H9 (cell line): ENCODE data around the gene DPY19L3. TPM values are rescaled to one million over a fixed set of nuclear protein-coding genes. Genes with fewer than 3 reads are reported as not detected.

ENCODE experiments used
- DNase-seq: peaks from one replicate; pipeline ENCODE4 v3.0.0-alpha.2; 2017
- H2AFZ ChIP-seq: one replicate; pipeline ENCODE4 v1.6.1; 2013; ENCODE audit warnings: mild to moderate bottlenecking, low read length, control low read depth, moderate library complexity
- H2AK5ac ChIP-seq: 2 replicates; pipeline ENCODE4 v1.6.1; 2013; ENCODE audit warnings: low read length, control low read depth, mixed read lengths; ENCODE audit not compliant: insufficient read length
- H2BK120ac ChIP-seq: one replicate; pipeline ENCODE4 v1.6.1; 2013; ENCODE audit warnings: low read depth, mild to moderate bottlenecking, low read length, control low read depth, inconsistent platforms; ENCODE audit not compliant: poor library complexity, severe bottlenecking
- H2BK12ac ChIP-seq: 2 replicates; pipeline ENCODE4 v1.6.1; 2013; ENCODE audit warnings: low read length, control low read depth, mixed read lengths, low read depth; ENCODE audit not compliant: insufficient read length
- H2BK15ac ChIP-seq: 2 replicates; pipeline ENCODE4 v1.6.1; 2013; ENCODE audit warnings: low read depth, low read length, control low read depth
- H2BK20ac ChIP-seq: one replicate; pipeline ENCODE4 v1.6.1; 2013; ENCODE audit warnings: low read depth, mild to moderate bottlenecking, low read length, control low read depth, inconsistent platforms; ENCODE audit not compliant: poor library complexity, severe bottlenecking
- H2BK5ac ChIP-seq: 2 replicates; pipeline ENCODE4 v1.6.1; 2013; ENCODE audit warnings: low read length, control low read depth, mixed read lengths; ENCODE audit not compliant: insufficient read length
- H3K14ac ChIP-seq: 2 replicates; pipeline ENCODE4 v1.6.1; 2013; ENCODE audit warnings: low read length, control low read depth; ENCODE audit not compliant: insufficient read depth
- H3K18ac ChIP-seq: 2 replicates; pipeline ENCODE4 v1.6.1; 2013; ENCODE audit warnings: low read depth, mild to moderate bottlenecking, mixed read lengths, low read length, control low read depth; ENCODE audit not compliant: insufficient read length
- H3K23ac ChIP-seq: 2 replicates; pipeline ENCODE4 v1.6.1; 2013; ENCODE audit warnings: low read length, control low read depth, mixed read lengths, low read depth; ENCODE audit not compliant: insufficient read length
- H3K23me2 ChIP-seq: 2 replicates; pipeline ENCODE4 v1.6.1; 2013; ENCODE audit warnings: low read depth, mild to moderate bottlenecking, mixed read lengths, low read length, control low read depth; ENCODE audit not compliant: insufficient read length, poor library complexity, severe bottlenecking
- H3K27ac ChIP-seq: 2 replicates; pipeline ENCODE4 v1.5.1; 2013; ENCODE audit warnings: low read length, control low read depth, mixed read lengths, low read depth; ENCODE audit not compliant: insufficient read length
- H3K27me3 ChIP-seq: 2 replicates; pipeline ENCODE4 v1.6.1; 2013; ENCODE audit warnings: low read length, control low read depth, inconsistent platforms; ENCODE audit not compliant: insufficient read depth
- H3K4ac ChIP-seq: 2 replicates; pipeline ENCODE4 v1.6.1; 2013; ENCODE audit warnings: low read depth, mild to moderate bottlenecking, control low read depth, inconsistent platforms, low read length, moderate library complexity
- H3K4me1 ChIP-seq: 2 replicates; pipeline ENCODE4 v1.6.1; 2013; ENCODE audit warnings: low read length, control low read depth, inconsistent platforms; ENCODE audit not compliant: insufficient read depth
- H3K4me2 ChIP-seq: 2 replicates; pipeline ENCODE4 v1.6.1; 2013; ENCODE audit warnings: low read length, control low read depth, mixed read lengths; ENCODE audit not compliant: insufficient read length, insufficient read depth
- H3K56ac ChIP-seq: 2 replicates; pipeline ENCODE4 v1.6.1; 2013; ENCODE audit warnings: low read depth, mild to moderate bottlenecking, mixed read lengths, low read length, control low read depth; ENCODE audit not compliant: insufficient read length
- H3K79me1 ChIP-seq: 2 replicates; pipeline ENCODE4 v1.6.1; 2013; ENCODE audit warnings: low read depth, mild to moderate bottlenecking, moderate library complexity, low read length, control low read depth, inconsistent platforms; ENCODE audit not compliant: insufficient read depth, poor library complexity, severe bottlenecking
- H3K79me2 ChIP-seq: 2 replicates; pipeline ENCODE4 v1.6.1; 2013; ENCODE audit warnings: low read length, control low read depth, inconsistent platforms; ENCODE audit not compliant: insufficient read depth
- H3K9ac ChIP-seq: 2 replicates; pipeline ENCODE4 v1.6.1; 2013; ENCODE audit warnings: low read length, control low read depth, mixed read lengths; ENCODE audit not compliant: insufficient read length; ENCODE audit errors: extremely low read depth
- H3K9me3 ChIP-seq: one replicate; pipeline ENCODE4 v1.6.1; 2013; ENCODE audit warnings: low read depth, low read length, inconsistent platforms; ENCODE audit not compliant: control insufficient read depth
- H3T11ph ChIP-seq: one replicate; pipeline ENCODE4 v1.6.1; 2013; ENCODE audit warnings: mild to moderate bottlenecking, low read length, control low read depth, inconsistent platforms
- H4K20me1 ChIP-seq: one replicate; pipeline ENCODE4 v1.6.1; 2013; ENCODE audit not compliant: control insufficient read depth, insufficient read length, insufficient read depth
- H4K5ac ChIP-seq: 2 replicates; pipeline ENCODE4 v1.6.1; 2013; ENCODE audit warnings: low read depth, mild to moderate bottlenecking, mixed read lengths, low read length, control low read depth; ENCODE audit not compliant: insufficient read length
- H4K8ac ChIP-seq: replicated peaks from 2 replicates; pipeline ENCODE4 v1.6.1; 2013; ENCODE audit warnings: low read length, control low read depth, mixed read lengths, low read depth; ENCODE audit not compliant: insufficient read length
- H4K91ac ChIP-seq: 2 replicates; pipeline ENCODE4 v1.6.1; 2013; ENCODE audit warnings: low read depth, mild to moderate bottlenecking, moderate library complexity, mixed read lengths, low read length, control low read depth; ENCODE audit not compliant: insufficient read length
- H3K27ac Mint-ChIP-seq, 3 experiments: 2 replicates in 2 of 3; 3 replicates in 1 of 3; pipeline ENCODE4 v1.8.0; 2020 to 2021; ENCODE audit warnings: mixed read lengths in 3 of 3, mild to moderate bottlenecking in 1 of 3, moderate library complexity in 1 of 3
- H3K27me3 Mint-ChIP-seq: 2 replicates; pipeline ENCODE4 v1.8.0; 2021; ENCODE audit warnings: low read depth, mild to moderate bottlenecking, moderate library complexity, mixed read lengths
- H3K36me3 Mint-ChIP-seq, 3 experiments: 2 replicates in 2 of 3; 3 replicates in 1 of 3; pipeline ENCODE4 v1.8.0; 2020 to 2021; ENCODE audit warnings: low read depth in 3 of 3, mixed read lengths in 3 of 3; ENCODE audit not compliant: insufficient read depth in 1 of 3
- H3K4me1 Mint-ChIP-seq, 2 experiments: 2 replicates each; pipeline ENCODE4 v1.8.0; 2020; ENCODE audit warnings: mixed read lengths in 2 of 2
- H3K4me3 Mint-ChIP-seq, 2 experiments: 2 replicates in 1 of 2; 3 replicates in 1 of 2; pipeline ENCODE4 v1.8.0; 2020 to 2021; ENCODE audit warnings: mild to moderate bottlenecking in 2 of 2, mixed read lengths in 2 of 2, moderate library complexity in 1 of 2
- H3K9me3 Mint-ChIP-seq, 2 experiments: 2 replicates in 1 of 2; 3 replicates in 1 of 2; pipeline ENCODE4 v1.8.0; 2020; ENCODE audit warnings: mild to moderate bottlenecking in 2 of 2, mixed read lengths in 2 of 2, moderate library complexity in 1 of 2
- CTCF ChIP-seq: fragments of 200-600 bp; sonication (generic); conservative IDR thresholded peaks from 3 replicates; pipeline ENCODE4 v1.8.0; 2021; ENCODE audit warnings: antibody characterized with exemption, mild to moderate bottlenecking
- WGBS: extraction: QIAGEN DNeasy Blood & Tissue Kit; methylation state at CpG from one replicate; pipeline ENCODE4 v1.1.7; 2013; ENCODE audit warnings: missing lambda C conversion rate, low lambda C conversion rate, mixed read lengths; ENCODE audit not compliant: insufficient read length; ENCODE audit errors: extremely low coverage; 5-methylcytosine and 5-hydroxymethylcytosine counted together
- total RNA-seq: library from RNA; stranded (reverse); gene quantifications from 2 replicates; pipeline ENCODE4 v1.2.1, GENCODE V29; 2021

The DPY19L3 gene
- total RNA-seq, 1 experiment from 2014 or later = 54.5 TPM

- H3K9me3 ChIP-seq = no peaks in the 10 kb centered on the region
- H3K79me1 ChIP-seq = no peaks in the 10 kb centered on the region
- no peaks in the 10 kb centered on the region for H3K36me3 Mint-ChIP-seq
- no peak for TF ChIP-seq CTCF
- H3K9me3 Mint-ChIP-seq = peaks cover 0 to 2% of the 10 kb centered on the region in 2 experiments; a peak in 1 of 5 replicates
- no peaks in the 10 kb centered on the region for H3K4me1 ChIP-seq
- H4K8ac ChIP-seq = no peak overlapping the region
- H2BK20ac ChIP-seq = no peak overlapping the region
- H4K20me1 ChIP-seq = no peaks in the 10 kb centered on the region
- H3K56ac ChIP-seq = no peak overlapping the region
- no peak overlapping the region for H2BK15ac ChIP-seq
- no peak overlapping the region for H3K23ac ChIP-seq
- H4K5ac ChIP-seq = no peak overlapping the region
- H2BK120ac ChIP-seq = no peak overlapping the region
- H4K91ac ChIP-seq = no peak overlapping the region
- no peak overlapping the region for H3K4me3 Mint-ChIP-seq
- H3K14ac ChIP-seq = no peak overlapping the region
- no peak for DNase-seq
- no peak overlapping the region for H2BK12ac ChIP-seq
- H3T11ph ChIP-seq = no peak overlapping the region
- no peak overlapping the region for H3K9ac ChIP-seq
- no CpG with 5 or more reads among the region's 9 CpGs for WGBS
- no peak overlapping the region for H3K27ac Mint-ChIP-seq
- no peaks in the 10 kb centered on the region for H3K23me2 ChIP-seq
- no peaks in the 10 kb centered on the region; the same call in 1 of the 2 replicates for H3K27me3 Mint-ChIP-seq
- H2AFZ ChIP-seq = no peak overlapping the region
- H2AK5ac ChIP-seq = no peak overlapping the region
- H2BK5ac ChIP-seq = no peak overlapping the region
- H3K4me1 Mint-ChIP-seq = peaks cover 4 to 5% of the 10 kb centered on the region in 2 experiments; a peak in 2 of 4 replicates
- H3K4me2 ChIP-seq = no peak overlapping the region
- no peaks in the 10 kb centered on the region for H3K27me3 ChIP-seq
- H3K79me2 ChIP-seq = no peaks in the 10 kb centered on the region
- H3K27ac ChIP-seq = no peak overlapping the region
- no peak overlapping the region for H3K4ac ChIP-seq
- no peak overlapping the region for H3K18ac ChIP-seq
Measured at GRCh38 chr19:32497391-32497790, 91.8 kb downstream of the DPY19L3 start.
